Stimulated activated CD4-positive, alpha-beta T cell treated with anti-CD3 and anti-CD28 coated beads, Interleukin-4, amount 100 ng/mL, for 24 hours (primary cell): ENCODE results near the gene DEFB108B.
A peak's percentile ranks its signal among the peaks of the same experiment; 100 is the strongest.
"Not testable (repeated sequence)": the region's sequence is repeated elsewhere in the genome, so short reads cannot be mapped to it uniquely, and the experiment has no call there.

ENCODE experiments used
- DNase-seq: peaks from one replicate; pipeline ENCODE4 v3.0.0-alpha.2; 2020

DEFB108B gene

DNA sequence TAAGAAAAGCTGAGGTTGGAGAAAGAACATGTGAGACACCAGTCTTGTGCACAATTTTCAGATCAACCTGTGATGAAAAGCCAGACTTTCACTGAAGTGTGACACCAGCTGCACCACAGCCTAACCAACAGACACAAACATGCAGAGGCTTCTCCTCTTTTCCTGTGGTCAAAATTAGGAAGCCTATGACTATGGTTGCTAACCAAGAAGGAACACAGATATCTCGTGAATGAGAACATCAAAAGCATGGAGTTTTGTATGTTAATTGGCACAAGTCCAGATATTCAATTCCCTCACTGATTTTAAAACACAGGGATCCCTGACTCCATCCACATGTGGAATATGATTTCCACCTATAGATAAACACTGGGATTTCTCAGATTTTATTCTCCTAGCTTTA is 11.5 kb upstream of the DEFB108B start:
- not testable (repeated sequence) for DNase-seq

DNA sequence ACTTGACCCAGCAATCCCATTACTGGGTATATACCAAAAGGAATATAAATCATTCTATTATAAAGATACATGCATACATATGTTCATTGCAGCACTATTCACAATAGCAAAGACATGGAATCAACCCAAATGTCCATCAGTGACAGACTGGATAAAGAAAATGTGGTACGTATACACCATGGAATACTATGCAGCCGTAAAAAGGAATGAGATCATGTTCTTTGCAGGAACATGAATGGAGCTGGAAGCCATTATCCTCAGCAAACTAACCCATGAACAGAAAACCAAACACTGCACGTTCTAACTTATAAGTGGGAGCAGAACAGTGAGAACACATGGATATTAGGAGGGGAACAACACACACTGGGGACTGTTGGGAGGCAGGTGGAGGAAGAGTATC is 3.8 kb upstream of the DEFB108B start:
- DNase-seq: not testable (repeated sequence)

DNA sequence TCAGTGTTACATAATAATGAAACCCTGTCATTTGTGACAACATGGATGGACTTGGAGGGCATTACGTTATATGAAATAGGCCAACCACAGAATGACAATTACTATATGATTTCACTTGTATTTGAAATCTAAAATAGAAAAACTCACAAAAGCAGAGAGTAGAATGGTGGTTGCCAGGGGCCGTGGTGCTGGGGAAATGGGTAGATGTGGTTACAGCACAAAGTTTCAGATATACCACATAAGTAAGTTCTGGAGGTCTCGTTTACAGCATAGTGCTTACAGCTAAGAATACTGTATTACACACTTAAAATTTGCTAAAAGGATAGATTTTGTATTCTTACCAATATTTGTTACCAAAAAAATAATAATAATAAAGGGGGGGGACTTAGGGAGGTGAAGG is 3.3 kb upstream of the DEFB108B start:
- DNase-seq: not testable (repeated sequence)

DNA sequence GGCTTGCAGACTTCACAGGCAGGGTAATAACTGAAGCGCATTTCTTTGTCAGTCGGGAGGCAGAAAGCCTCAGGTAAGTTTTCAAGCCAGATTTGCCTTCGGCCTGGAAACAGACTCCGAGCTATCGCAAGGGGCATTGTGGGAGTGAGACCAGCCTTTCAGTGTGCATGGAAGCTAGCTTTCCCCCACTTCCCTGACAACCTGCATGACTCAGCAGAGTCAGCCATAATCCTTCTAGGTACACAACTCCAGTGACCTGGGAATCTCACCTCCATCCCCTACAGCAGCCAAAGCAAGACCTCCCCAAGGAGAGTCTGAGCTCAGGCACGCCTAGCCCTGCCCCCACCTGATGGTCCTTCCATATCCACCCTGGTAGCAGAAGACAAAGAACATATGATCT is 9.7 kb downstream of the DEFB108B start:
- not testable (repeated sequence) for DNase-seq

DNA sequence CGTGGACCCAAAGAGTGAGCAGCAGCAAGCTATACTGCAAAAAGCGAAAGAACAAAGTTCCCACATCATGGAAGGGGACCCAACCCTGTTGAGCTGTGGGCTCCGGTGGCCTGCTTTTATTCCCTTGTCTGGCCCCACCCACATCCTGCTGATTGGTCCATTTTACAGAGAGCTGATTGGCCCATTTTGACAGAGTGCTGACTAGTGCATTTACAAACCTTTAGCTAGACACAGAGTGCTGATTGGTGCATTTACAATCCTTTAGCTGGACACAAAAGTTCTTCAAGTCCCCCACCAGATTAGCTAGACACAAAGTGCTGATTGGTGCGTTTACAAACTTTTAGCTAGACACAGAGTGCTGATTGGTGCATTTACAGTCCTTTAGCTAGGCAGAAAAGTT is 10.4 kb downstream of the DEFB108B start:
- DNase-seq: not testable (repeated sequence)

DNA sequence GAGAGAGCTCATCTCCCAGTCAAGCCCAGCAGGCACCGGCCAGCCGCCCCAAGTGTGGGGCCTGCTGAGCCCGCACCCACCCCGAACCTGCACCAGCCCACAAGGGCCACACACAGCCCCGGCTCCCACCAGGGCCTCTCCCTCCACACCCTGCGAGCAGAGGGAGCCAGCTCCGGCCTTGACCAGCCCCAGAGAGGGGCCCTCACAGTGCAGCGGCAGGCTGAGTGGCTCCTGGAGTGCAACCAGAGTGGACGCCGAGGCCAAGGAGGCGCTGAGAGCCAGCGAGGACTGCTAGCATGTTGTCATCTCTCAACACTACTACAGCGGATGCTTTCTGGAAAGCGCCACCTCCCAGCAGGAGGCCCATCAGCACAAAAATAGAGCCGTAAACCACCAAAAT is 10.9 kb downstream of the DEFB108B start:
- DNase-seq: no peak

DNA sequence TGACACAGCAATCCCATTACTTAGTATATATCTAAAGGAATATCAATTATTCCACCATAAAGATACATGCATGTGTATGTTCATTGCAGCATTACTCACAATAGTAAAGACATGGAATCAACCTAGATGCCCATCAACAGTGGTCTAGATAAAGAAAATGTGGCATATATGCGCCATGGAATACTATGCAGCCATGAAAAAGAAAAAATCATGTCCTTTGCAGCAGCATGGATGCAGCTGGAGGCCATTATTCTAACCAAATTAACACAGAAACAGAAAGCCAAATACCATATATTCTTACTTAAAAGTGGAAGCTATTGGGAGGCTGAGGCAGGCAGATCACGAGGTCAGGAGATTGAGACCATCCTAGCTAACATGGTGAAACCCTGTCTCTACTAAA is 20.9 kb downstream of the DEFB108B start:
- DNase-seq: not testable (repeated sequence)

DNA sequence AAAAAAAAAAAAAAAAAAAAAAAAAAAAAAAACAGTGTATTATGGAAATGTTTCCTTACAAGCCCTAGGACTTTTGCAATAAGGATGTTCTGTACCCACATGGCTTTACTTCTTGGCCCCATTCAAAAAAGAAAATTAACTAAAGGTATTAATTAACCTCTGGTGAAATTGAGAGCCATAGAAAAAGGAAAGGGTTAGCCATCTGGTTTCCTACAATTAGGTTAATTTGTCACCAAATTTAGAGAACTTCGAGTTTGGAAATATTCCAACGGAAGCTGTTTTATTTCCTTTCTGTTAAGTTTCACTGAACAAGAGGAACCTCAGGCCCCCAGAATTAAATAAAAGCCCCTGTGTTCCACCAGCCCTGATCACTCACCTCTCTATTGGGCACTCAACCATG is 22.9 kb downstream of the DEFB108B start:
- DNase-seq: not testable (repeated sequence)

DNA sequence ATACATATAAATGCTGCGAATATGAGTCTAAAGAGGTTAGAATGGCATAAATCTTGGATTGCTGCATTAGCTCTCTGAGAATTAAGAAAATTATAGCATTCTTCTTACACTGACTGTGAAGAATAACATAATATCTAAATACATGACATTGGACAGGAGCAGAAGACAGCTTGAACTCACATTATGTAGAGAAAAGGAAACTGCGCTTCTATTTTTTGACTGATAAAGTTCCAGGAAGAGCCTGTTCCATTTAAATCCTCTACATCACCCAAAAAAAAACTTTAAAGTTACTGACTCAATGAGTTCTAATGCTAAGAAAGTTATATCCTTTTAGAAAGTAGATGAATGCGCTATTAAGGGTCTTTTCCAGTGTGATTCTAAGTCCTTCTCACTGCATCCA is 27.8 kb downstream of the DEFB108B start:
- DNase-seq: not testable (repeated sequence)

DNA sequence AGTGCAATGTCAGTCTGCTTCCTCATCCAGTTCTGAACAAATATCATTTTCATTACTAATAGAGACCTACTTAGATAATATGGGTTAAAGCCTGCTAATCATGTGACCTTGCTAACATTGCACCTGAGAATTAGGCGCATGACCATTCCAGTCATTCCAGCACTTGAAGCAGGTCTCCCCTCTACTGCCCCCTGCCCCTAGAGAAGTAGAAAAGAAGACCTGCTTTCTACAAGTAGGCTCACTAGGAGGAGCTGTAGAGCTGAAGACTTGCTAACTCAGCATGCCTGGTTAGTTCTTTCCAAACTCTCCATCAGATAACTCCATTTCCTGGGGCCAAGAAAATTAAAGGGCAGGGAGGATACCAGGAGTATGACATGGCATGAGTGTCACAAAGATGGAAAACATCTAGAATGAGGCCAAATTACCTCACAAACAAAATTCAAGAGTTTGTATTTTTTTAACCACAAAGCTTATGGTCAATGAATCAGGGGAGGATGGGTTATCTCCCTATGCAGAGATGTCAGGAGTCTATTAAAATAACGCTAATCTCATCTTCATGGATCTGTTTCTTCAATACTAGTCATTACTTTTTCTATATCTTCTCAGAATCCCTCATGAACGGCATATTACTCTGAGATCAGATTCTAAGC is 31.1 kb downstream of the DEFB108B start:
- peak; percentile 24 for DNase-seq

DNA sequence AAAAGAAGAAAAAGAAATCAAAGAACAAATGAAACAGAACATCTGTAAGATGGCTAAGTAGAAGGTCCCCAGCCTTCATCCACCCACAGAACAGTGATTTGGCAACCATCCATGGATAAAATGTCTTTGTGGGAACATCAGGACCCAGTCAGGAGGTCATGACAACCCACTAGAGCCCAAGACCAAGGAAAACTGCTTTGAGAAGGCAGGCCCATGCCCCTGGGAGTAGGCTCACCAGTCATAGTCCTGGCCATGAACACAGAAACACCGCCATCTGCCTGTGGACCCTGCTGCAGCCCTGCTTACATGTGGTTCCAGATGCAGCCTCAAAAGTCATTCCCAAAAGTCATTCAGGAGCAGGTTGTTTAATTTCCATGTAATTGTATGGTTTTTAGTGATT is 34.2 kb downstream of the DEFB108B start:
- DNase-seq: not testable (repeated sequence)

DNA sequence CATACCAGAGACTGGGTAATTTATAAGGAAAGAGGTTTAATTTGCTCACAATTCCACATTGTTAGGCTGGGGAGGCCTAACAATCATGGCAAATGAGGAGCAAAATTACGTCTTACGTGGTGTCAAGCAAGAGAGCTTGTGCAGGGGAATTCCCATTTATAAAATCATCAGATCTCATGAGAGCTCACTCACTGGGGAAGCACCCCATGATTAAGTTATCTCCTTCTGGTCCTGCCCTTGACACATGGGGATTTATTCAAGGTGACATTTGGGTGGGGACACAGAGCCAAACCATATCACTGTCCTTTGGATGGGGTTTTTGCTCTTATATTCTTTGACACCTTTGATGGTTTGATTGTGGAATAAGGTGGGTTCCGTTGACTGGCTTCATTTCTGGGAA is 36.9 kb downstream of the DEFB108B start:
- DNase-seq: not testable (repeated sequence)

DNA sequence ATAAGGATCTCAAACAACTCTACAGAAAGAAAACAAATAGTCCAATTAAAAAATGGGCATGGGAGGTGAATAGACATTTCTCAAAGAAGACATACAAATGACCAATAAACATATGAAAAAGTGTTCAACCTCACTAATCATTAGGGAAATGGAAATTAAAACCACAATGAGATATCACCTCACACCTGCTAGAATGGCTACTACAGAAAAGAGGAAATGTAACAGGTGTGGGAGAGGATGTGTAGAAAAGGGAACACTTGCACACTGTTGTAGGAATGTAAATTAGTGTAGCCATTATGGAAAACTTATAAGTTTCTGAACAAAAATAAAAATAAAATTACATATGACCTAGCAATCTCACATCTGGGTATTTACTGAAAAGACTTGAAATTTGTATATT is 37.7 kb downstream of the DEFB108B start:
- not testable (repeated sequence) for DNase-seq

DNA sequence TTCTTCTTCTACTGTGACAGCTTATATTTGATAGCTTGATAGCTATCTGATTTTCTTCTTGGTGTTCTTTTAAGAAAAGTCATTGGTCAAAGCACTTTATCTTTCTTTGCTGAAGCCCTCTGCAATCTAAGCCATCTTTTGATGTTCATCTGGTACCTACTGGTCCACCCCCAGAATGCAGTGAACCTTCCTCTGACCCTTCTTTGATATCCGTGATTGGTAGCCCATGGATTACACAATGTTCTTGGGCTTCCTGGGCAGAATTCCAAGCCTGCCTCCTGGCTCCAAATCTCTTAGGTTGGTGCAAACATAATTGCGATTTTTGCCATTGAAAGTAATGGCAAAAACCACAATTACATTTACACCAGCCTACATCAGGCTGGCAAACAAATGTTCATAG is 43.3 kb downstream of the DEFB108B start:
- not testable (repeated sequence) for DNase-seq

DNA sequence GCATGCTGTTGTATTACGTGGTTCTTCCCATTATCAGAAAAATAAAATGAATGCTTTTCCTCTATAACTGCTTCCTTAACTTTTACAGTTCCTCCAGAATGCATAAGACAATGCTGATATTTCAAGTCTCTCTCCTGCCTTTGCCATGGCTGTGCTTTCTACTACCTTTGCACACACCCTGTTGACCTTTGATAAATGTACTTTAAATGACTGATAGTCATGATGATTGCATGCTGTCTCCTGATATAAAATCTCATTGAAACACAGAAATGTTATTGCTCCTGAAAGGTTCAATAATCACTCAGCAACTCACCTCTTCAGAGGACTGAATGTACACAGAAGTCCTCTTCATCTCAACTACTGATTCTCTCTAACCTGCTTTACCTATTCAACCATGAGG is 45.1 kb downstream of the DEFB108B start, which contains the start of gene DEFB131B:
Gene DEFB131B, plus strand, starts transcription at position 395 of the 400 bp plus-strand sequence. Its CDS starts 0 bp downstream, at position 395.
- not testable (repeated sequence) for DNase-seq

DNA sequence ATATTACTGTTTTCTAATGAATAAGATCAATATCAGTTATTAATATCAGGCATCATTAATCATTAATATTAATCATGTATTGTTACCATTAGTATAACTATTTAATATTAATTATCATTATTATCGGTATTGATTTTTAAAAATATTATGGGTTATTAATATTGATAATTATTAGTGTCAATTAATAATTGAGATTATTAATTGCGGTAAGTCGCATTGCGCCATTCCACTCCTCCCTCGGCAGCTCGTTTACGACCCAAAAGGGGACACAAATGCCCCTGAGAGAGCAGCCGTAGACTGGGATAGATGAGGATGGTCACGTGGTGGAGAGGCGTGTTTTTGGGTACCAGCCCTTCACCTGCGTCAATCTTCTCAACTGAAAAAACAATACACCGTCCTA is 52.8 kb downstream of the DEFB108B start:
- not testable (repeated sequence) for DNase-seq
